OCI-M2 (cell line): ENCODE measurements around the gene SORCS2.

ENCODE experiments used
- DNase-seq: peaks from one replicate; lab custom pipeline; 2025; ENCODE audit not compliant: unreplicated experiment; lab: John Stamatoyannopoulos, UW

The SORCS2 gene

DNA sequence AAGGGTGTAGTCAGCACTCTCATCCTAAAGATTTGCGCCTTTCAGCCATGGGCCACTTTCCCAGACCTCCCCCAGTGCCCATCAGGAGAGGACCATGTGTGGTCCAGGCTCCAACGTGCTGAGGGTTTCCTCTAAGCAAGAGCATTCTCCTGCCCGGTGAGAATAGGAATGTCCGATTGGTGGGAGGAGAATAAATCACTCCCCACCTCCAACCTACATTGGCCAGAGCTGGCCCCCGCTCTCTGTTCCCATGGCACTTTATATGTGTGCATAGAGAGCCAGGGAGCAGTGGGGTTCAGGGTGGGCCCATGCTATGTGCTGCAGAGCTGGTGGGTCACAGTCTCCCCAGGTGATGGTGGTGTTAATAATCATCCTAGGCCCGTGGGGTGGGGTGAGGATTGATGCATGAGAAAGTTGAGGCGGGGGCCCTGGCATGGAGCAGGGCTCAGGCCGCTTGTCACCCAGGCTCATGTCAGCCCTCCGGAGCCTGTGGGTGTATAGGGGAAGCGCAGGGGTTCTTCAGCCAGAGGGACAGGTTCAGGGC lies 6.8 kb upstream of the SORCS2 start:
- DNase-seq = no peak

- no peak for DNase-seq
Observed at GRCh38 chr4:7186031-7186430, 6.3 kb upstream of the SORCS2 start.

GRCh38 chr4:7186516-7187167 lies 5.7 kb upstream of the SORCS2 start:
- no peak for DNase-seq

- DNase-seq = no peak
Observed at GRCh38 chr4:7187168-7187535, 5.2 kb upstream of the SORCS2 start.

DNA sequence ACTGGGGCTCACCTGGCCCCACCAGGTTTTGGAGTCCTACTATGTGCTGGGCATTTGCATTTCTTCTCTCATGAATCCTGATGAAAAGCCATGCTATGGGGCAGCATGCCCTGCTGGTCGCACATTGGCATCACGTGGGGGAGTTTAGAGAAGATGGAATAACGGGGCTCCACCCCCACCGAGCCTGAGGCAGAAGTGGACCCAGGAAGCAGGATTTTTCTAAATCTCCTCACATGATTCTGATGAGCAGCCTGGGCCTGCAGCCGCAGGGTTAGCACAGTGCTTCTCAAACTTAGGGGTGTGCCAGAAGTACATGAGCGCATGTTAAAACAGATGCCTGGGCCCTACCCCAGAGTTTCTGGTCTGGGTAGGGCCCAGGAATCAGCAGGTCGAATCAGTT lies 4.6 kb upstream of the SORCS2 start:
- DNase-seq = no peak

GRCh38 chr4:7189066-7189465 lies 3.3 kb upstream of the SORCS2 start:
- DNase-seq = no peak

DNA sequence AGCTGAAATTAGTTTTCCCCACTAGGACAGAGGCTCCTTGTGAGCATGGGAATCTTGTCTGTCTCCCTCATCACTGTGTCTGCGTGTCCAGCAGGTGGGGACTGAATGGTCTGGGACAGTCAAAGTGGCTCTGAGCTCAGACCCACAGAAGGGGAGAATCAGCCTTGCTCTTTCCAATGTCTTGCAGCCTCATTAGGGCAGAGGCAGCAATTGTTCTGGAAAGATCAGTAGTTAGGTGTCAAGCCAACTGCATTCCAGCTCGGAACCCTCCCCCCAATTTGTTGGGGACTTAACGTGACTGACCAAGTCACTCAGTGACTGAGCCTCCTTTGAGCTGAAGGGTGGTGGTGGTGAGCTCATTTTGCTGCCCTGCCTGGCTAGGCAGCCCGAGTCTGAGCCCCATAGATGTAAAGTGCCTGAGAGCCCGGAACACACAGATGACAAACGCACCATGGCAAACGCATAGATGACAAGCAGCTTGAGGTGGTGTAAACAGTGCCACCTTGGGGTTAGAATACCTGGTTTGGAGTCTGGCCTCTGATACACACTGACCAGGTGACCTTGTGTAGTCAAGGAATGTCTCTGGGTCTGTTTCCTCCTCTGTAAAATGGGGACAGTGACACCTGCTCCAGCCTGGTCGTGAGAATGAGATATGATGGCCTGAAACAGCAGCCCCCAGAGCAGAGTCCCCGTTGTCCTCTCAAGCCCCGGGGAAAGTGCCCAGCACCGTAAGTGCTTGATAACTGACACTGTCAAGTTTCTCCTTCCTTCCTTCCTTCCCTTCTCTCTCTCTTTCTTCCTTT lies 2.7 kb upstream of the SORCS2 start:
- DNase-seq = no peak

DNA sequence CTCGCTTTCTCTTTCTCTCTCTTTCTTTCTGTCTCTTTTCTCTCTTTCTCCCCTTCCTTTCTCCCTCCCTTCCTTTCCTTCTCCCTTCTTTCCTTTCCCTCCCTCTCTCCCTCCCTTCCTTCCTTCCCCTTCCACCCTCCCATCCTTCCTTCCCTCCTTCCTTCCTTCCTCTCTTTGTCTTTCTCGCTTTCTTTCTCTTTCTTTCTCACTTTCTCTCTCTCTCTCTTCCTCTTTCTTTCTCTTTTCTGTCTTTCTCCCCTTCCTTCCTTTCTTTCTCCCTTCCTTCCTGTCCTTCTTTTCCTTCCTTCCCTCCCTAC lies 2.1 kb upstream of the SORCS2 start:
- DNase-seq = no peak

DNA sequence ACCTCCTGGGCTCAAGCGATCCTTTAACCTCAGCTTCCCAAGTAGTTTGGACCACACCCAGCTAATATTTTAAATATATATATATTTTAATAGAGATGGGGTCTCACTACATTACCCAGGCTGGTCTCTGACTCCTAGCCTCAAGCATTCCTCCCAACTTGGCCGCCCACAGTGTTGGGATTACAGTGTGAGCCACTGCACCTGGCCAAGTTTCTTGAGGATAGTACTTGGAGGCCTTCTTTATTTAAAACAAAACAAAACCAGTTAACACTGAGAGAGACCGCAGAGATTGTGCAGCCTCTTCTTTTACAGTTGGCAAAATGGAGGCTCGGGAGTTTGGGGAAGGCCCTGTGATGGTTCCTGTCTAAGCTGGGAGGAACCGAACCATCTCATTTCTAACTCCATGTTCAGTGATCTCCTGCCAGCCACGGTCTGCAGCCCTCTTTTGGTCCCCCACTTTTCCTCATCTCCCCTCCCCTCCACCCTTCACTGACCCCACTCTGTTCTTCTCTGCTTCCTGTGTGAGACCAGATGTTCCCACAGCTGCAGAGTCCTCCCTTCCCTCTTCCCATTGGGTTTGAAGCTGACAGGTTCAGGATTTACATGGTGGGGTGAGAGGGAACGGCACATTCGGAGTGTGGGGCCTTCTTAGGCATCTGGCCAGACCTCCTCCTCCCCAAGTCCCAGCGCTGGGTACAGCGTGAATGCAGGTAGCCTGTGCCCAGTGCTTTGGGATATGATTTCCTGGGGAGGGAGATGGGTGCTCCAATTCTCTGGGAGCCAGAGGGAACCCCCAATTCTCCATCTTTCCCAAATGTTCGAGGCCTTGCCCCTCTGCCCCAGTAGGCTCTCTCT lies 1.4 kb upstream of the SORCS2 start:
- DNase-seq = no peak

- no peak for DNase-seq
Observed at GRCh38 chr4:7191546-7192251, 639 bp upstream of the SORCS2 start.

GRCh38 chr4:7193030-7193958 lies 956 bp downstream of the SORCS2 start:
- no peak for DNase-seq

DNA sequence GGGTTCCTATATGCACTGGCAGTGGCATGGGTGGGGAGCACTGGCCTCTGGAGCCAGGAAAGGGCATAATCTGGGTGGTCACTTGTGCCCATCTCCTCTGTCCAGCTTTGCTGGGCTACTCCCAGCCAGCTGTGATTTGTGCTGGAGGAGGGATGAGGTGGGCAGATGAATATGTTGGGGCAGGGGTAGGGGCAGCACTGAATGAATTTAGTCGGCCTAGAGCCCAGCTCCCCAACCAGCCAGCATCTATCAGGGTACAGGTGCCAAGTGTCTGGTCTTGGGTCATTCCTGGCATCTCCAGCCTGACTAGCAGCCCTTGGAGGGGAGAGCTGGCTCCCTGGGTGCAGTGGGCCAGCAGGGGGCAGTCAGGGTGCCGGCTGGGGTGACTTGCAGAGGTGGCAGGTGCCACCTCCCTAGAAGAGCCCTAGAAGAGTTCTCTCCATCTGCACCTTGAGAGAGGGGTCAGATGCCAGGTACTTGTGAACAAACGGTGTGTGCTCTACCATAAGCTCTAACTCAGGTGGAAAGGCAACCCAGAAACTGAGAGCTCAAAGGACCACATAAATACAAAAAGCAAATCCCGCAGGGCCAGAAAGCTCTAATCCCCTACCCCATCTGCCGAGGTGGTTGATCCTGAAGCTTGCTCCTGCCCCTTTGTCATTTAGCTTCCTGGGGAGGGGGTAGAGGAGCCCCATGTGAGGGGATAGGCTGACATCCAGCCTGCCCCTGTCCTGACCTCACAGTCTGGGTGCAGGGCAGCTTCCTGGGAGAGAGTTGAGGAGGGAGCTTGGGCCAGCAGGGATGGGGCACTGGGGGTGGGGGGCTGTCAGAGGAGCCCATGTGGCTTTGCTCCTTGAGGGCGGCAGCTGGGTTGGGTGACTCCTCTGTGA lies 2.2 kb downstream of the SORCS2 start:
- DNase-seq = no peak

- no peak for DNase-seq
Observed at GRCh38 chr4:7195141-7195515, 2.8 kb downstream of the SORCS2 start.

DNA sequence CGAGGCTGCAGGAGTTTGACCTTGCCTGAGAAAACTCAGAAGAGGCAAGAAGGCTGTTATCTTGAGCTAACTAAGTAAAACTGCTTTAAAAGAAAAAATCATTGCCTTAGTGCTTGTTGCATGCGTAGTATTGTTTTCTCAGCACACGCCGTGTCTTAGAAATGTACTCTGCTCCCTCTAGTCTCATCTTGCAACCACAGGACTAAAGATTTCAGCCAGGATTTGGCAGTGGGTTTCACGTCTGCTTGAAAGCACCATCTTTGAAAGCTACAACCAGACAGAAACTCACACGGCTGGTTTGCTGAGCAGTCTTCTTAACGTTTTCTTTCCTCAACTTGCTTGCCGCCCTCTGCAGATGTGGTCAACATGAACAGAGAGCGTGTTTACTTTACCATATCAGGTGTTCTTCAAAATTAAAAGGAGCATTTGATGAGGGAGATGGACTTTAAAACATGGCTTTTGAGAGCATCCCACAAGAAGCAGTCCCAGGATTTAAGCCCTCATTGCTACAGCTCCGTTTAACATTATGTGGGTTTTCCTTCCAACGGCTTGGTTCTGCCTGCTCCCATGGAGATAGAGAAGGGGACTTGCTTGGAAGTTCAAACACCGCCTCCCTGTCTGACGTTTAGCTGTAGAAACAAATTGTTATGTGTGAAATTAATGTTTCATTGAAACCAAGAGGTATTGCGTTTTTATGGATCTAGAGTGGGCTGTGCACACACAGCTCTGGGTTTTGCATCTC lies 3.4 kb downstream of the SORCS2 start:
- DNase-seq = no peak

DNA sequence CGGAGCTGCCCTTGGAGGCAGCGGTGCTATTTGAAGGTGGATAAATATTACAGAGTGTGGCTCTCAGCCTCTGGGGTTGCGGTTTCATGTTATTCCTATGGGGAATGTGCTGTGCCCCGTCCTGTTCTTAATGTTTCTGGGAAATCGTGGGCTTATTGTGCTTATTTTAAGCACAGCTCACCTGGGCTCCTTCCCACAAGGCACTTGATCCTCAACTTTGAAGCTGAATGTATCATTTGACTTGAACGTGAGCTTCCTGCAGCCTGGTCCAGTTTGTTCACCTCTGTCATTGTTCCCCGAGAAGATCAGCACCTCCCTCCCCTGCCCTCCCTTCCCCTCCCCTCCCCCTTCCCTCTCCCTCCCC lies 3.9 kb downstream of the SORCS2 start:
- DNase-seq = no peak

DNA sequence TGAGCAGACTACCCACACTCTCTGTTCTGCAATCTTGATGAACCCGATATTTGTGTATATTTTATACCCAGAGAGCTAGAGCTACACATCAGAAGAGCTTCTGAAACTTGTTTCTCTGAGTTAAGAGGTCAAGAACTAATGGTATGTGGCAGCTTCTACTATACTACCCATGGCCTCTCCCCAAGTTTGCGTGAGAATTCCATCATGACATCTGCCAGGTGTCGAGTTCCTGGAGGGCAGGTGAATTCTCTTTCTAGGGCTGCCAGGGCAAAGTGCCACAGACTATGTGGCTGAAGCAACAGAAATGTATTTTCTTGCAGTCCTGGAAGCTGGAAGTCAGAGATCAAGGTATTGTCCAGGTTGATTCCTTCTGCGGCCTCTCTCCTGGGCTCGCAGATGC lies 4.4 kb downstream of the SORCS2 start:
- DNase-seq = no peak

DNA sequence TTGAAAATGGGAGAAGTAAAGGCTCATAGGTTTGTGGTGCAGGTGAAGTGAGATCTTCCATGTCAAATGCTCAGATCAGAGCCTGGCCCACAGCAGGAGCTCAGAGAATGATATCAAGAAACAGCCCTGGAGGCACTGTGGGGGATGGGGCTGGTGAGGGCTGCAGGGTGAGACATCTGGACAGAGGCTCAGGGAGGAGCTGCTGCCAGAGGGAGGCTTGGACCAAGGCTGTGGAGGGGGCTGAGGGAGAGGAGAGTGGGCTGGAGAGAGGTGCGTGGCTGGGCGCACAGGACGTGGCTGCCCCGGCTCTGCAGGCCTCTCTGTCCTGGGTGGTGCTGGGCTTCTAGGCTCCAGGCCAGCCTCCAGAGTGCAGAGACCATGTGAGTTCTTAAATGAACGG lies 5.6 kb downstream of the SORCS2 start:
- no peak for DNase-seq

- DNase-seq = no peak
Observed at GRCh38 chr4:7198440-7199128, 6.2 kb downstream of the SORCS2 start.
